Stimulated activated CD8-positive, alpha-beta memory T cell treated with anti-CD3 and anti-CD28 coated beads, Interleukin-7, amount 100 ng/mL, for 4 hours (primary cell): Measurements from ENCODE around the gene PPT1.
"Not testable (repeated sequence)": the region's sequence is repeated elsewhere in the genome, so short reads cannot be mapped to it uniquely, and the experiment has no call there.

Experiments used
- DNase-seq, 2 donors: peaks; one replicate each; pipeline ENCODE4 v3.0.0-alpha.2; 2020; ENCODE audit warnings: low read depth in 2 of 2

Gene PPT1

GRCh38 chr1:40092706-40093639, 4.1 kb downstream of the PPT1 start:
- no peak for DNase-seq

GRCh38 chr1:40092241-40092640, 4.8 kb downstream of the PPT1 start:
- DNase-seq, result no peak

- no peak for DNase-seq
Observed at GRCh38 chr1:40090652-40091355, 6.2 kb downstream of the PPT1 start.

GRCh38 chr1:40084750-40085149, 12.3 kb downstream of the PPT1 start:
- DNase-seq, result not testable (repeated sequence)

GRCh38 chr1:40081871-40082270, 15.2 kb downstream of the PPT1 start:
- DNase-seq, result no peak

GRCh38 chr1:40079774-40080400, 17.2 kb downstream of the PPT1 start:
- DNase-seq, result no peak

- peak; percentile 6 to 12 for DNase-seq
Observed at GRCh38 chr1:40078512-40079333, 18.3 kb downstream of the PPT1 start.

GRCh38 chr1:40076895-40077312, 20.1 kb downstream of the PPT1 start:
- no peak for DNase-seq

GRCh38 chr1:40075266-40075665, 21.8 kb downstream of the PPT1 start:
- DNase-seq, result no peak

- no peak for DNase-seq
Observed at GRCh38 chr1:40073062-40073461, 24.0 kb downstream of the PPT1 start.

- no peak for DNase-seq
Observed at GRCh38 chr1:40072142-40072541, 24.9 kb downstream of the PPT1 start.

GRCh38 chr1:40067851-40068250, 29.2 kb downstream of the PPT1 start:
- DNase-seq, result no peak

- DNase-seq, result no peak
Observed at GRCh38 chr1:40067023-40067422, 30.0 kb downstream of the PPT1 start.

GRCh38 chr1:40064797-40065499, 32.1 kb downstream of the PPT1 start:
- no peak for DNase-seq

- DNase-seq, result no peak
Observed at GRCh38 chr1:40059960-40060750, 36.9 kb downstream of the PPT1 start.

GRCh38 chr1:40059338-40059959, 37.6 kb downstream of the PPT1 start:
- no peak for DNase-seq

GRCh38 chr1:40058453-40059337, 38.4 kb downstream of the PPT1 start:
- no peak for DNase-seq

GRCh38 chr1:40058097-40058452, 39.0 kb downstream of the PPT1 start:
- no peak for DNase-seq
